Measurements from ENCODE around the gene USP37. TPM values are rescaled to one million over a fixed set of nuclear protein-coding genes. Genes with fewer than 3 reads are reported as not detected.

The USP37 gene
- total and polyA plus RNA-seq, 12 donors, result 2.5 to 30.7 (median 13.3) TPM

DNA sequence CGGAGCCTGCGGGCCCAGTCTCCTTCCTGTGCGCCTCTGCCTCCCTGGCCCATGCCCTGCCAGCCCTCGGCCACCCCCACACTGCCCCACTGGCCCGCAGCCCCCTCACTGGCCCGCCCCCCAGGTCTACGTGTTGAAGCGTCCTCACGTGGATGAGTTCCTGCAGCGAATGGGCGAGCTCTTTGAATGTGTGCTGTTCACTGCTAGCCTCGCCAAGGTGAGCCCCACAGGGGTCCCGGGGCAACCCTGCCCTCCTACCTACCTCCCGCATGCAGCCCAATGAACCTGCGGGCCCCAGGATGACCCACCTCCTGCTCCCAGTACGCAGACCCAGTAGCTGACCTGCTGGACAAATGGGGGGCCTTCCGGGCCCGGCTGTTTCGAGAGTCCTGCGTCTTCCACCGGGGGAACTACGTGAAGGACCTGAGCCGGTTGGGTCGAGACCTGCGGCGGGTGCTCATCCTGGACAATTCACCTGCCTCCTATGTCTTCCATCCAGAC lies 165.2 kb downstream of the USP37 start:
- H3K9me3 ChIP-seq (replicated peaks in 1 of 3), result no peaks in the 10 kb centered on the region
- 83 to 96% (median 90%) methylated on average over 13 to 26 of the region's 26 CpGs for WGBS, 4 donors
- peak overlapping the region in 1 of 5 donors; percentile 63 for H3K27ac ChIP-seq
- no peaks in the 10 kb centered on the region for H3K27me3 ChIP-seq
- intact Hi-C loops (cut with DNase I), result loop anchor here in 1 of 2 donors (5.0 to 10.0 kb wide), 2 partner anchors 64 to 242 kb away; no protein-coding TSS in a partner anchor
- H3K4me3 ChIP-seq, result no peak overlapping the region
- peaks cover 0 to 34% of the 10 kb centered on the region in 2 donors for H3K36me3 ChIP-seq (replicated peaks in 1 of 2)
- TF ChIP-seq POLR2A (IDR thresholded peaks at IDR 0.05) (no peak), CTCF (IDR thresholded peaks at IDR 0.05) (no peak)
- H3K4me1 ChIP-seq (replicated peaks in 1 of 2), result peaks cover 26 to 58% of the 10 kb centered on the region in 2 donors
- DNase-seq, result no peak

- no peak for TF ChIP-seq POLR2A (IDR thresholded peaks at IDR 0.05)
- no peak for TF ChIP-seq CTCF (IDR thresholded peaks at IDR 0.05)
- intact Hi-C loops (cut with DNase I), result loop anchor here in 1 of 2 donors (5.0 to 10.0 kb wide), 2 partner anchors 65 to 242 kb away; no protein-coding TSS in a partner anchor
Measured at GRCh38 chr2:218402491-218402901, 165.7 kb downstream of the USP37 start.

DNA sequence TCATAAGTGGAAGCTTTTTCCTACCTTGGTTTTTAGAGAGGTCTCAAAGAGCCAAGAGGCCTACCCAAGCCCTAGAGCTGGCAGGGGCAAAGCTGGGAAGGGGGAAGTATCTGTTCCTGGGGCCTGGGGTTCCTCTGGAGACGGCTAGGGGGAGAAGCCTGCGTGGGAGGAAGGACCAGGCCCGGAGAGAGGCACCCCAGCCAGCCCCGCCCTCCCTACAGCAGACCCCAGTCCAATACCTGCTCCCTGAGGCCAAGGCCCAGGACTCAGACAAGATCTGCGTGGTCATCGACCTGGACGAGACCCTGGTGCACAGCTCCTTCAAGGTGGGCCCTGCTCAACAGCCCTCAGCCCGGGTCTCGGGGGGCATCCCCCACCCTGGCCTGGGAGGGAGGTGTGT lies 166.3 kb downstream of the USP37 start:
- Histone ChIP-seq H3K4me3 (peak overlapping the region in 1 of 4 donors; percentile 96), H3K27me3 (no peaks in the 10 kb centered on the region), H3K9me3 (replicated peaks in 1 of 3) (no peaks in the 10 kb centered on the region), H3K4me1 (replicated peaks in 1 of 2) (peaks cover 29 to 59% of the 10 kb centered on the region in 2 donors), H3K36me3 (replicated peaks in 1 of 2) (peaks cover 0 to 34% of the 10 kb centered on the region in 2 donors), H3K27ac (peak overlapping the region in 2 of 5 donors; percentile 63 to 99)
- TF ChIP-seq POLR2A (IDR thresholded peaks at IDR 0.05) (no peak), CTCF (IDR thresholded peaks at IDR 0.05) (no peak)
- peak in 1 of 7 donors; percentile 26 for DNase-seq
- intact Hi-C loops (cut with DNase I), result loop anchor here in 1 of 2 donors (5.0 to 10.0 kb wide), 2 partner anchors 65 to 243 kb away; no protein-coding TSS in a partner anchor
- WGBS, 4 donors, result 17 to 70% (median 67%) methylated on average over 1 to 9 of the region's 9 CpGs

More at GRCh38 chr2:218402491-218402901, 165.7 kb downstream of the USP37 start:
- Histone ChIP-seq H3K36me3 (replicated peaks in 1 of 2) (peaks cover 0 to 34% of the 10 kb centered on the region in 2 donors), H3K4me1 (replicated peaks in 1 of 2) (peaks cover 28 to 59% of the 10 kb centered on the region in 2 donors), H3K27ac (peak overlapping the region in 1 of 5 donors; percentile 63), H3K27me3 (no peaks in the 10 kb centered on the region), H3K9me3 (replicated peaks in 1 of 3) (no peaks in the 10 kb centered on the region), H3K4me3 (no peak overlapping the region)
- DNase-seq, result no peak
- WGBS, 4 donors, result 66 to 75% (median 71%) methylated on average over 5 to 8 of the region's 8 CpGs

GRCh38 chr2:218400930-218401881 lies 166.9 kb downstream of the USP37 start:
- WGBS, 4 donors, result 21 to 65% (median 35%) methylated on average over 7 to 24 of the region's 24 CpGs
- no peaks in the 10 kb centered on the region for H3K9me3 ChIP-seq (replicated peaks in 1 of 3)
- H3K4me1 ChIP-seq (replicated peaks in 1 of 2), result peaks cover 28 to 55% of the 10 kb centered on the region in 2 donors
- DNase-seq, result peak in 3 of 7 donors; percentile 34 to 38 (median 35)
- H3K36me3 ChIP-seq (replicated peaks in 1 of 2), result peaks cover 0 to 34% of the 10 kb centered on the region in 2 donors
- peak overlapping the region in 3 of 4 donors; percentile 62 to 96 (median 96) for H3K4me3 ChIP-seq
- intact Hi-C loops (cut with DNase I), result loop anchor here in 1 of 2 donors (5.0 to 10.0 kb wide), 2 partner anchors 66 to 244 kb away; no protein-coding TSS in a partner anchor
- no peaks in the 10 kb centered on the region for H3K27me3 ChIP-seq
- H3K27ac ChIP-seq, result peak overlapping the region in 4 of 5 donors; percentile 94 to 100 (median 98)
- TF ChIP-seq POLR2A (IDR thresholded peaks at IDR 0.05), result no peak
- TF ChIP-seq CTCF (IDR thresholded peaks at IDR 0.05), result no peak

All from adrenal gland (tissue), 12 donors.